BE2C (cell line): ENCODE data around the gene ZNF341.
A peak's percentile ranks its signal among the peaks of the same experiment; 100 is the strongest.

Experiments
- DNase-seq: peaks from one replicate; pipeline ENCODE4 v3.0.0-alpha.2; 2020
- H3K27me3 ChIP-seq: fragments of 250-450 bp; sonication (Bioruptor Pico); 2 replicates; pipeline ENCODE4 v1.5.1; 2020; ENCODE audit warnings: mild to moderate bottlenecking
- H3K36me3 ChIP-seq: fragments of 250-450 bp; sonication (Bioruptor Pico); 2 replicates; pipeline ENCODE4 v1.5.1; 2020; ENCODE audit warnings: mild to moderate bottlenecking
- H3K4me1 ChIP-seq: fragments of 250-450 bp; sonication (Bioruptor Pico); 2 replicates; pipeline ENCODE4 v1.5.1; 2020
- H3K4me3 ChIP-seq: 2 replicates; pipeline ENCODE4 v1.5.1; 2011; ENCODE audit warnings: low read depth, low read length
- H3K9me3 ChIP-seq: fragments of 250-450 bp; sonication (Bioruptor Pico); 2 replicates; pipeline ENCODE4 v1.5.1; 2020
- CTCF ChIP-seq: IDR thresholded peaks from 2 replicates; pipeline ENCODE4 v1.5.1; 2012; ENCODE audit warnings: mild to moderate bottlenecking, low read depth, low read length

Gene ZNF341

GRCh38 chr20:33785503-33785902 lies 53.7 kb downstream of the ZNF341 start:
- DNase-seq: no peak
- no peaks in the 10 kb centered on the region for H3K36me3 ChIP-seq
- no peak overlapping the region for H3K4me3 ChIP-seq
- H3K9me3 ChIP-seq: no peaks in the 10 kb centered on the region
- no peak for TF ChIP-seq CTCF
- peaks cover 3% of the 10 kb centered on the region; the same call in 1 of the 2 replicates for H3K4me1 ChIP-seq
- no peaks in the 10 kb centered on the region for H3K27me3 ChIP-seq

GRCh38 chr20:33787253-33787891 lies 55.6 kb downstream of the ZNF341 start:
- no peaks in the 10 kb centered on the region for H3K36me3 ChIP-seq
- no peaks in the 10 kb centered on the region for H3K9me3 ChIP-seq
- no peaks in the 10 kb centered on the region for H3K27me3 ChIP-seq
- no peak for TF ChIP-seq CTCF
- no peak for DNase-seq
- H3K4me1 ChIP-seq: peaks cover 3% of the 10 kb centered on the region; the same call in 1 of the 2 replicates
- no peak overlapping the region for H3K4me3 ChIP-seq

- peaks cover 7% of the 10 kb centered on the region; the same call in 1 of the 2 replicates for H3K4me1 ChIP-seq
- H3K36me3 ChIP-seq: no peaks in the 10 kb centered on the region
- no peaks in the 10 kb centered on the region for H3K9me3 ChIP-seq
- no peak overlapping the region for H3K4me3 ChIP-seq
- no peak for TF ChIP-seq CTCF
- no peaks in the 10 kb centered on the region for H3K27me3 ChIP-seq
- DNase-seq: no peak
Observed at GRCh38 chr20:33788351-33789049, 56.7 kb downstream of the ZNF341 start.

GRCh38 chr20:33789109-33789857 lies 57.5 kb downstream of the ZNF341 start:
- DNase-seq: peak; percentile 70
- Histone ChIP-seq H3K4me3 (no peak overlapping the region), H3K4me1 (peaks cover 7% of the 10 kb centered on the region; the same call in 1 of the 2 replicates), H3K9me3 (no peaks in the 10 kb centered on the region), H3K27me3 (no peaks in the 10 kb centered on the region), H3K36me3 (no peaks in the 10 kb centered on the region)
- TF ChIP-seq CTCF: no peak

GRCh38 chr20:33789858-33790182 lies 58.0 kb downstream of the ZNF341 start:
- H3K4me1 ChIP-seq: peaks cover 7% of the 10 kb centered on the region; the same call in 1 of the 2 replicates
- TF ChIP-seq CTCF: no peak
- H3K27me3 ChIP-seq: no peaks in the 10 kb centered on the region
- no peak for DNase-seq
- no peak overlapping the region for H3K4me3 ChIP-seq
- no peaks in the 10 kb centered on the region for H3K36me3 ChIP-seq
- no peaks in the 10 kb centered on the region for H3K9me3 ChIP-seq
